NCI-H82 (cell line): ENCODE measurements around the gene FRMD4A.
"Not testable (repeated sequence)": the region's sequence is repeated elsewhere in the genome, so short reads cannot be mapped to it uniquely, and the experiment has no call there.

ENCODE experiments used
- DNase-seq: peaks from one replicate; lab custom pipeline; 2025; lab: John Stamatoyannopoulos, UW

The FRMD4A gene

DNA sequence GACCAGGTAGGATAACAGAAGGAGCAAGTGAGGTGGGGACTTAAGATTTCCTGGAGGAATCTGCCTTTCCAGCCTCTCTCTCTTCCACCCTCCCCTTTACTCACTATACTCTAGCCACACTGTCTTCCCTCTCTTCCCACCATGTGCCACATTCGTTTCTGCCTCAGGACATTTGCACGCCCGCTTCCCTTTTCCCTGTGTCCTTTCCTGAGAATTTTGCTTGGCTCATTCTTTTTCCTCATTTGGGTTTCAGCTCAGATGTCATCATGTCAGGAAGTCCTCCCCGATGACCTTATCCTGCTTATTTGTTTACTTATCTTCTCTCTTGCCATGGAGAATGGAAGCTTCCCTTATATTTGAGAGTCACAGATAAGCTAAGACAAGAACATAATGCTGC, 380.2 kb downstream of the FRMD4A start:
- DNase-seq, result no peak

DNA sequence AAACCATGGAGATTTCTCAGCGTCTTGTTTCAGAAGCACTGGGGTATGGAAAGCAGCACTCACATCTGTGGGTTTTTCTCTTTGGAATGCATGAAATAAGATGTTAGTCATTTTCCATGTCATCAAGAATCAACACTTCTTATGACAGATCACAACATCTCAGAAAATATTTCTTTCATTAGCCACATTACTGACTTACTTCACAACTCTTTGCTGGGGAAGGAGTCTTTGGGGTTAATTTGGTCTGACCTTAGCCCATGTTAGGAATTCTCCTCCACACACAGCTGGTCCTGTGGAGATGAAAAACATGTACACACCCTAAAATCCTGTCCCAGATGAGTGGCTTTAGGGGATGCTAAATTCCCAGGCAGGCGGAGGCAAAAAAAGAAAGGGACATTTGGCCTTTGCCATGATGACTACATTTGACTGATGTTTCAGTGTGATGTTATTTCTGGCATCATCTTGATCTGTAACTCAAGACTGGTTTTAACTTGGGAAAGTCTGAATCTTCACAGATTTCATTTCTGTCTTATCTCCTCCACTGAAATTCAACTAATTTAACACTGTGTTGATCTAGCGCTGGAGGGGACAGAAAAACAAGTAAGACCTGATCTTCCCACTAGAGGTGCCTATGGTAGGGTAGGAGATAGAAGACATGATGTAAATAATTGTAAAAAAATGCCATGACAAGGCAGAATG, 380.7 kb downstream of the FRMD4A start:
- DNase-seq, result no peak

DNA sequence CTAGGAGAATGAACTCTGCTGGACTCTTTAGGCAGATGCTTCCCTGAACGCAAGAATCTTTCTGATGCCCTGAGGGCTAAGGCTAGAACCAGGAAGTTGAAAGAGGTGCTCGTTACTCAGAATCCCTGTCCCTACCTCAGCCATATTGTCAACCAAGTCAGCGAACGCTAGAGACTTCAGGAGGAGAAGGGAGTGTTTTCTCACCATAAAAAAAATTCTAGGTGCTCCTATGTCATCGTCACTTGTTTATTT, 384.6 kb downstream of the FRMD4A start:
- no peak for DNase-seq

DNA sequence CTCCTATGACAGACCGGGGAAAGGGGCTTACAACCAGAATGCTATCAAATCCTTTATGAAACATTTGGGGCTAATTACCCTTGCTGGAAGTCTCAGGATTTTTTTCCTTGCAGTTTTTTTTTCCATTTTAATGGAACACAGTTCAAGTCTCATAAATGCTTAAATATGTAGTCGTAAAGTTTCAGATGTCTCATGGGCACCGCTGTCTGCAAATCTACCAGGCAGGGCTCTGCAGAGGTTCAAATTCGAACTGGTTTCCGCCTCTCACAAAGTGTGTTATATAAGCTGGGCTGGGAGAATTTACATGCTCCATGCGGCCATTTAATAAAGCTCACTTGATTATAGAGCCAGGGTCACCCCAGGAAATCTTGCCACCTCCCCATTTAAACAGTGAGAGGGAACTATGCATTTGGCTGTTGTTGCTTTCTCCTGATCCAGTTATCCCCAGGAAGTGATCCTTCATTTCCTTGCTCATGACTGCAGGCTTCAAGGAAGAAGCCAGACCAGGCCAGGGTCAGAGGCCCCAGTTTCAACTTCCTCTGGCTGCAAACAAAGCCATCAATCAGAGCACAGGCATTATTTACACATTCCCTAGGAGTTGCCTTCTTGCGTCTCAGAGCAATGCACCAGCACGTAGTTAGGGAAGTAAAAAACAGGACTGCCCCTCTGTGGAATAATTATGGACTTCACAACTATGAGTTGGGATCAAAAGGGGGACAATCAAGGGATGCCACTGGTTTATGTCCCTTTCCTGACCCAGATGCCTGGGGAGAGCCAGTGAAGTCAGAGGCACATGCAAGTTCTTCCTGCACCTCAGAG, 385.1 kb downstream of the FRMD4A start:
- no peak for DNase-seq

DNA sequence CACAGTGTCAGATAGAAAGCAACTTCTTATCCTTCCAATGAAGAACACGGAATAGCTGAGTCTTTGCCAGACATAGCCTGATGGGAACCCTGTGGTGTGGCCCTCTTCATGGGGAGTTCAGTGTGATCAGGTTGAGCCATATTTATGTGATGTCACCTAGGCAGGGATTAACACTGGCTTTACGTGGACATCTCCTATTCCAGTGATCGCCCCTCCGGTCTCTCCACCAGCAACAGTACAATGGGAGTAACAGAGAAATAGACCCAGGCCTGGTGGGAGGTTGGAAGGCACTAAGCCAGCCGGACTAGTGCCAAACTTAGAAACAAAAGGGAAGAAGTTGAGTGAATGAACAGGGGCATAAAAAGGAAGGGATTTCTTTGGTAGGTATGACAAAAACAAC, 385.9 kb downstream of the FRMD4A start:
- DNase-seq, result no peak

DNA sequence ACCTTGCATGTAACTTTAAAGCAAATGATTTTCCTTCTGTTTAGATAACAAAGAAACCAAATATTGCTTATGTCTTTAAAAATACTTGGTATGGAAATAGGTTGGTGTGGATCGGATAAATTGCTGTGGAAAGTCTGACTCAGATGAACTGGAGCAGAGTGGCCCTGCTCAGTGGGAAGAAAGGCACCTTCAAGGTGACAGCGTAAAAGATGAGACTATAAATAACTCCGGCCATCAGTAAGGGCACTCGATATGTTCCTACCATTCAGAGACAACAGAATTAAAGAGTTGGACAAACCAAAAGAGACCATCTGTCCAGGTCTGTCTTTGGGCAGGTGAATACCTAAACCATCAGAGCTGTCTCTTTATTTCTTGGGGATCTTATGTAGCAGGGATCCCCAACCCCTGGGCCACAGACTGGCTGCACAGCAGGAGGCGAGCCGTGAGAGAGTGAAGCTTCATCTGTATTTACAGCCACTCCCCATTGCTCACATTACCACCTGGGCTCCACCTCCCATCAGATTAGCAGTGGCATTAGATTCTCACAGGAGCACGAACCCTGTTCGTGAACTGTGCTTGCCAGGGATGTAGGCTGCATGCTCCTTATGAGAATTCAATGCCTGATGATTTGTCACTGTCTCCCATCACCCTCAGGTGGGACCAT, 386.9 kb downstream of the FRMD4A start:
- peak; percentile 4 for DNase-seq

DNA sequence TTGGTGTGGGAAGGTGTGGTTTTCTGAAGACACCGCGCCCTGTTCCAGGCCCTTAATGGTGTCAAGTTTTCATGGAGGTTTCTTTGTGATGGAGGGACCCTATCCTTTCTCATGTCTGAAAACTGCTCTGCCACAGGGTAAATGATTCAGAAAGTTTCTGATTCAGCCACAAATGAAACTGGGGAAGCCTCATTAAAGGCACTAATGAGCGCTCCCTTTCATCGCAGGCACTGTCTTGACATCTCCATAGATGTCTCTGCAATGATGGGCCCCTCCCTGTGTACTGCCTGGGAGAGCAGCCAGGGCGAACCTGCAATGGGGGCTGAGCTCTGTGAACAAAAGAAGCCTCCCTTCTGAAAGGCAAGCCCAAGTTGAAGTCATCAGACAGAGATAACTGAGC, 388.7 kb downstream of the FRMD4A start:
- DNase-seq, result no peak

DNA sequence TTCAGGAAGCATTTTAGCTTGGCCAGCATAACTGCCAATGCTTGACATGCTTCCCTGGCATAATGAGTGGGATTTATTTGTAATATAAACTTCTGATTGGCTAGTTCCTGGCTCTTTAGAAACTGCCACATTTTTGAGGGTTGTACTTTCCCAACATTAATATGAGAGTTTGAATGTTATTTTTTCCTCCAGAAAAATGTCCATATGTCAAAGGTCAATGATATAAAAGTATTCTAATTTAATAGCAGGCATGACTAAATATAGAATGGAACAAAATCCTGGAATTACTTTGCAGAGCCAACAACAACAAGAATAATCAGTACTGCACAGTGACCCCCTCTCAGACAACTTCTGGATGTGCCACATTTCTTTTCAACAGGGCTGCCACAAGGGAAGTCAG, 391.3 kb downstream of the FRMD4A start:
- no peak for DNase-seq

DNA sequence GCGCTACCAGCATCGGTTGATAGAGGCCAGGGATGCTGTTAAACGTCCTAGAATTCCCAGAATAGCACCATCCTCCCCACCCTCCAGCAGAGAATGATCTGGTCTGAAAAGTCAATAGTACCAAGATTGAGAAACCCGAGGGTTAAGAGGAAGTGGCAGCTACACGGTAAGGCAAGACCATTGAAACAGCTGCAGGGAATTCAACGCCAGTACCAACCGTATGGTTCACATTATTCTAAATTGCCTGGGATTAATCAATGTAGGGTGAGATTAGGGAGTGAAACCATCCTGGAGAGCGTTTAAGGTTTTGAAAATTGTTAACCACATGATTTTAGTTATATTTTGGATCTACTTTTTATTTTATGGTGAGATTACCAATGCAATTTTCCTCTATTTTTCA, 391.8 kb downstream of the FRMD4A start:
- no peak for DNase-seq

DNA sequence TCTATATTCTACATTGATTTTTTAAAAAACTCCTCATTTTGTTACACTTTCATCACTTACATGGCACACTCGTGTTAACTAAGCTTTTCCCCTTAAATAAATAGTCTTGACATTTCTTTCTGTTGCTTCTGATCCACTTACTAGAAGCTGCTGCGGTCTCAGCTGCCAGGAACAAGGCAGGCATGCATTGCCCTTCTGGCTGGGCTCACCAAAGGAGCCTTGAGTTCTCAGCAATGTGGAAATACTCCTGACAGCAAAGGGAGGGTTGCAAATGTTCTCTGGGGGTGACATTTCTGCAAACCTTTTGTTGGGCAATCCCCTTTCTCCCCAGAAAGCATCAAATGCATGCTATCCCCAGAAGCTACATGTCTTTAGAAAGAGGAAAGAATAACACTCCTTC, 393.9 kb downstream of the FRMD4A start:
- DNase-seq, result no peak

DNA sequence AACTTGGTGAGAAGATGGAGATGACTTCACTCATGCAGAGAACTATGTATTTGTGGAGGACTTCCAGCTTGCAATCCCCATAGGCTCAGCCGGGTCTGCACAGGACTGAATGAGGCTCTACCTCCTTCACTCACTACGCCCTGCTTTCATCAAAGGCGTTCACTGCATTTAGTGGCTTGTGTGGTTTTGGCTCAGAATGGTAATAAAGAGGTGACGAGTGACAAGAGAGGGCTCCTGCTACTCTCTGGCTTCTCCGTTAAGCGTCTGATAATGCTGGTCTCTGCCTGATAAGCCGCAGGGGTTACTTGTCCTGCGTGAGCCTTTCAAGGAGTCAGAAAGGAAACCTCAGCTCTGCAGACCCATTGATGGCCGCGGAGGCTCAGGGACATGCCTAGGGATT, 400.6 kb downstream of the FRMD4A start:
- no peak for DNase-seq

DNA sequence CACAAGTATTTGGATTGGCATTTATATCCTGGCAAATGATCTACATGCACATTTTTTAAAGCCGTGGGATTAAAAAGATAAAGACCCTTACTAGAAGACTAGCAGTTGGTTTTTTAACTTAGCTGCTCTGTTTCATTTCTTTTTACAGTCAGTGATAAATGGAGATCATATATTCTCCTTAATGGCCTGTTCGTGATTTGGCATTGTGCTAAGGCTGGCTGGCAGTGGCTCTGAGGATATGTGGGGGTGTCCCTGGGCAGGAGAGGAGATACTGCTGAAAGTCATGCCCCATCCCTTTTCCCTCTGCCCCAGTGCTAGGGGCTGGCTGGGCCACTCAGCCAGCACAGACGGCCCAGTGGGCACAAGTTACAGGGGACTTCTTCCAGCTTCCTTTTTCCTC, 402.3 kb downstream of the FRMD4A start:
- no peak for DNase-seq

DNA sequence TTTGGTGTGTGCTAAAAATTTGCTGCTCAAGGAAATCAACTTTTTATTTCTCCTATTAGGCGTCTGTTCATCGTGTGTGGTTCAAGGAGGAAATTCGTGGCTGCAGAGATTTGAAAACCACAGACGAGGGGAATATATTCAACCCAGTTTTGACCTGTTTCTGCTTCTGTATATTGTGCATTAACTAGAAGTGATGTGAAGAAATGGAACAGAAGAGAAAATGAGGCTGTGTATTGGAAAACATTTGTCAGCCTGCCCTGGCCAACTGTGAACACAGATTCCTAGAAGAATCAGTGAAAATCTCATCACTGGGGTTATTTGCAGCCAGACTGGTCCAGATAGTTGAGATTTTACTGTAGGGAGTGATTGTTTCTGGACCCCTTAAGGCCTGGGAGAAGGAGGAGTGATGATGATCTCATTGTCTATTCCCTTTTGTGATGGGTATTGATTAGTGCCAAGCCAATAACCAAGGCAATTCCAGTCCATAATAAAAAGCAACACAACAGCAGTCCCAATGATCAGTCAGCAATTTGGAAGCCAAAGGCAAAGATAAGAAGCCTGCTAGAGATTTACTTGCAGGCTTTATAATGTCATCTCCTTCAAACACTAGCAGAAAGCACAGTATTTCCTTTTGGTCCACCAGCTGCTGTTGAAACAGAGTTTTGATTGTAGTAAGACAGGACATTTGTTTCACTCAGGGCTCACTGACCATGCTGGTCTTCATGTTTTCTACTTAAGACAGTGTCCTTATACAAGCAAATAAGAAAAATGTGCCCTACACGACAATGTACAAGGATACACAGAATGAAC, 404.5 kb downstream of the FRMD4A start:
- DNase-seq, result no peak

DNA sequence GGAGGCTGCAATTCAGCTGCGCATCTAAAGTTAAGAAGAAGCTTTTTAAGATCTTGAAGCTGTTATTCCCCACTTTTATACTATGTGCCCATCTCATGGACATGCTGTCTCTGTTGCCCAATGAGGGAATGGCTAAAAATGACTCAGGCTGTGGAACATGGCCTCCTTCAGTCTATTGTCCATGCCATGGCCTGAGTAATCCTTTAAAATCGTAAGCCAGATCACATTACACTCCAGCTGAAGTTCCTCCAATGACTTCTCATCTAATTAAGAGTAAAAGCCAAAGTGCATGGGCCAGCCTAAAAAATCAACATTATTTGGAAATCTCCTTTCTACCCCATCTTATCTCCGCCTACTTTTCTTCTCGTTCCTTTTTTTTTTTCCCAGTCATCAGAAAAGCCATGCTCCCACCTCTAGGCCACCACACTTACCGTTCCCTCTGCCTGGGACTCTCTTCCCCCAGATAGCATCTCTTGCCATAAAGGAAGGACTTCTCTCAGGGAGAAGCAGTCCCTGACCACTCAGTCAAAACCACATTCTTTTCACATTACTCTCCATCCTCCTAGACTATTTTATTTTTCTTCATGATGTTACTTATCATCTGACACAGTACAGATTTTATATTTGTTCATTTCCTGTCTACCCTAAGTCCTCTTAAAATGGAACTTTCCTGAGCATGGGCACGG, 406.5 kb downstream of the FRMD4A start:
- DNase-seq, result no peak

DNA sequence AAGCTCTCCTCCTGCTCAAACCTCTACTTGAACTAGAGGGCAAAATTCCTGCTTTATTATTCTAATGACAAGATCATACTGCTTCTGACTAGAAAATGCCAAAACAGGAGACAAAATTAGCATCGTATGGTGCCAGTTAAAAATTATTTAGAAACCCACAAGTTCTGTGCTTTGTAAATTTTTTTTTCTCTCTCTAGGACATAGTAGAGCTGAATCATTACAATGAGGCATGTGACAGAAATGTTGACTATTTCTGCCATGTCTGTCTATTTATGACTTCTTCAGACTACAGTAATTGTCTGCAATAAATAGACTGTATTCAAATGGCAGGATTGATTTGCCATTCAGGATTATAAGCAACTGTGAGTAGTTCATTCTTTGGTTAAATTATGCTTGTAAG, 408.1 kb downstream of the FRMD4A start:
- no peak for DNase-seq

DNA sequence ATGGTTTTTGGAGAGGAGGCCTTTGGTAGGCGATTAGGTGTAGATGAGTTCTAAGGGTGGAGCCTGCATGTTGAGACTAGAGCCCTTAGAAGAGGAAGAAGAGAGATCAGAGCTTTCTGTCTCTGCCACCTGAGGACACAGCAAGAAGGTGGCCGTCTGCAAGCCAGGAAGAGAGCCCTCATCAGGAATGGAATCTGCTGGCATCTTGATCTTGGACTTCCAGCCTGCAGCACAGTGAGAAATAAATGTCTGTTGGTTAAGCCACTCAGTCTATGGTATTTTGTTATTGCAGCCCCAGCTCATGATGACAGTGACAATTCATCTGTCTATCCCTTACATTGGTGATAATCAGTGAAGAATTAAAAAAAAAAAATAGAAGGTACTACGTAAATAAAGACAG, 408.8 kb downstream of the FRMD4A start:
- no peak for DNase-seq

DNA sequence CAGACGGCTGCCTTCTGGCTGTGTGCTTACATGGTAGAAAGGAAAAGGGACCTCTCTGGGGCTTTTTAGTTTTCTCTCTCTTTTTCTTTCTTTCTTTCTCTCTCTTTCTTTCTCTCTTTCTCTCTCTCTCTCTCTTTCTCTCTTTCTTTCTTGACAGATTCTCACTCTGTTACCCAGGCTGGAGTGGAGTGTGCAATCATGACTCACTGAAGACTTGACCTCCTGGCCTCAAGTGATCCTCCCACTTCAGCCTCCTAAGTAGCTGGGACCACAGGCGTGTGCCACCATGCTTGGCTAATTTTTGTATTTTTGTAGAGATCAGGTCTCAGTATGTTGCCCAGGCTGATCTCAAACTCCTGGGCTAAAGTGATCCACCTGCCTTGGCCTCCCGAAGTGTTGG, 409.6 kb downstream of the FRMD4A start:
- not testable (repeated sequence) for DNase-seq

DNA sequence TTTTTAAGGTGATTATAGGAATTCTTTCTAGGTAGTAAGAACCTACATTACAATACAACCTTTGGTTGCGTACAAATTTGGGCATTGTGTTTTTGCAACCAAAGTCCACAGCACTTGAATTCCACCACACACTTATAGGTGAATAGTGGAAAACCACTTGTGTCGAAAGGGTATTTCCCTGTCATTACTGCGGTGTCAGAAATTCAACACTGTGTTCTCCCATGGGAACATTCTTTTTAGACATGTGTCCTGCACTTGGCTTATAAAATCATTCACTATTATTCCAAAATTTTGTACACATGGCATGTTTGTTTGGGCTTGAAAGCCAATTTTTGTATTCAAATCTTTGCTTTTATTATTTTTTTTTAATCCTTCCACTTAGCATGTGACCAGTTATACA, 410.3 kb downstream of the FRMD4A start:
- DNase-seq, result no peak

DNA sequence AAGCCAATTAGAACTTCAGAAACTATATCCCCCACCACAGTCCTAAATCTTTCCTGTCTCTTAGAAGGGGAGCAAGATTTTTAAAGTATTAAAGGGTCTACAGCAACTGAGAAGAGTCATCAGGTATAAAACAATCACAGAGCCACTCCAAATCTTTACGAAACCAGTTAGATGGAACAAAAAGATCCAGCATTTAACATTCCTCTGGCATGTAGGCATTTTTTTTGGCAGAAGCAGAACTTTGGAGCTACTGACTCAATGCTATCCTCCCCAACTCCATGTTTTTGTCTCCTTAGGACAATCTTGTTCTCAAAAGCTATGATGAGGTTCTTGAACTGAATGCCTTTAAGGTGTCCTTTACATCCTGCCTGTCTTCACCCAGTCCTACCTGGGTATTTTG, 410.7 kb downstream of the FRMD4A start:
- no peak for DNase-seq

DNA sequence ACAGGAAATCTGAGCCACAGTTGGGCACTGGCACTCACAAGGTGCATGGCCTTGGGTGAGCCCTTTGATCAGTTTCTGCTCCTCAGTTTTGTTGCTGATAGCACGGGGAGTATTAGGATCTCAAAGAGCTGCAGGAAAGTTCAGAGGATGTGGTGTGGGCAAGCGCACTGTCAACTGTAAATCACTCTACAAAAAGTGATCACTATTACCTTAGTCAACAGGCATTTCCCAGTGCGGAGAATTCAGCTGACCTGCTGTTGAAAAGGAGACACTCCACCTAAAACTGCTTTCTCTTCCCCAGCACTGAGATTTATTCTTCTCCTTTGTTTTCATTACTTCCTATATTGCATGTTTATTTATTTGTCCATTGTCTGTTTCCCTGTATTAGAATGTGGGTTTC, 412.9 kb downstream of the FRMD4A start:
- no peak for DNase-seq

DNA sequence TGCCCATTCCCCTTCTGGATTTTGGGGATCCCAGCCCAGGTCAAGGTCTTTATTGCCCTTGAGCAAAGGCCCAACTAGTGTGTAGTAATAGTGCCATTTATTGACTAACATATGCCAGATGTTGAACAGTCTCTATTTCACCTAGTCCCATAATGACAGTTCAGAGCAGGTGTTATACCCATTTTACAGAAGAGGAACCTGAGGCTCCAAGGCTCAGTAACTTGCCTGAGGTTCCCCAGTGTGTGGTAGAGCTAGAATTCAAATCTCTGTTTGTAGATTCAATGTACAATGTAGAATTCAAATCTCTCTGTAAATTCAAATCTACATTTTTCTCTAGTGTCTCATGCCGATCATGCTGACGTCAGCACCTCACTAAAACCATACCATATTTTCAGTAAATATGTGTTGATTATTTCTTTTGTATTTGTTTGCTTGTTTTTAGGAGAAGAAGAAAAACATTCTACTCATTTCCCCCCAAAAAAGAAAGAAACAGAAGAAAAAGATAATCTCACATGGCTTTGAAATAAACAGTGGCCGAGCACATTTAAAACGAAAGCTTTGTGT, 414.3 kb downstream of the FRMD4A start:
- no peak for DNase-seq

DNA sequence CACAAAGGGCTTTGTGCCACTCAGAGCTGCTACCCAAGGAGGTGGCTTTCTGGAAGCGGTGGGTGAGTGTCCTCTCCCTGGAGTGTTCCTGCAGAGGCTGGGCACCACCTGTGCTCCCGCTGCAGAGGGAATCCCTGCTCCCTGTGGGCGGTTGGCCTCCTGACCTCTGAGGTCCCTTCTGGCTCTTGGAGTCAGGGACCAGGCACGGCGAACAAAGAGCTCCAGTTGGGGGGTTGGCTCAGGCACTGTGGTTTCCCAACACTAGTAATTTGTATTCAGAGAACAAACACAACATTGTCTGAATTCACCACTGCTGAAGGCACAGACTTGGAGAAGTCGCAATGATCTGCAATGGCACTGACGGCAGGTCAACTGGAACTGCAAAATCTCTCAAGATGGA, 415.0 kb downstream of the FRMD4A start:
- no peak for DNase-seq
